GM12864 (cell line): Measurements from ENCODE around the gene RDH12.

ENCODE experiments used
- DNase-seq: peaks from one replicate; pipeline ENCODE4 v3.0.0-alpha.2; 2011; ENCODE audit warnings: low read depth
- H3K4me3 ChIP-seq: 2 replicates; pipeline ENCODE4 v1.5.1; 2011; ENCODE audit warnings: mild to moderate bottlenecking, low read depth, low read length, control low read depth
- CTCF ChIP-seq: IDR thresholded peaks from 2 replicates; pipeline ENCODE4 v1.5.1; 2011; ENCODE audit warnings: low read depth, mild to moderate bottlenecking, moderate library complexity, low read length, control low read depth, inconsistent platforms; ENCODE audit errors: missing control alignments

Gene RDH12

GRCh38 chr14:67764496-67764895, 62.8 kb downstream of the RDH12 start:
- H3K4me3 ChIP-seq = no peak overlapping the region
- no peak for TF ChIP-seq CTCF
- DNase-seq = no peak

GRCh38 chr14:67765192-67765834, 63.6 kb downstream of the RDH12 start:
- DNase-seq = no peak
- H3K4me3 ChIP-seq = no peak overlapping the region
- TF ChIP-seq CTCF = no peak

GRCh38 chr14:67766035-67766680, 64.5 kb downstream of the RDH12 start:
- DNase-seq = no peak
- no peak overlapping the region for H3K4me3 ChIP-seq
- TF ChIP-seq CTCF = no peak

- DNase-seq = no peak
- no peak overlapping the region for H3K4me3 ChIP-seq
- TF ChIP-seq CTCF = no peak
Measured at GRCh38 chr14:67768219-67768618, 66.5 kb downstream of the RDH12 start.

- no peak for TF ChIP-seq CTCF
- H3K4me3 ChIP-seq = no peak overlapping the region
- DNase-seq = no peak
Measured at GRCh38 chr14:67773844-67774377, 72.2 kb downstream of the RDH12 start.

- no peak for TF ChIP-seq CTCF
- H3K4me3 ChIP-seq = no peak overlapping the region
- no peak for DNase-seq
Measured at GRCh38 chr14:67776653-67777322, 75.1 kb downstream of the RDH12 start.
